A673 (cell line): ENCODE results near the gene EFCAB7. TPM values are rescaled to one million over a fixed set of nuclear protein-coding genes. Genes with fewer than 3 reads are reported as not detected.

Experiments
- BruUV-seq: library from RNA; stranded (reverse); fragments of 400-500 nt; replicated peaks from 2 replicates; lab custom pipeline; 2021; lab: Mats Ljungman, UMichigan
- CTCF ChIA-PET: fragments of 300-600 bp; sonication (Branson Sonifier 250); formaldehyde crosslinking; loops from one replicate; lab custom pipeline; 2022; ENCODE audit warnings: antibody characterized with exemption; lab: Charles Lee
- POLR2A ChIA-PET: fragments of 300-600 bp; sonication (Branson Sonifier 250); formaldehyde crosslinking; loops from one replicate; lab custom pipeline; 2022; ENCODE audit warnings: antibody characterized with exemption; ENCODE audit not compliant: low non-redundant PET; lab: Charles Lee
- DNase-seq: peaks from one replicate; pipeline ENCODE4 v3.0.0-alpha.2; 2015; ENCODE audit warnings: low spot score
- H3K27ac ChIP-seq: fragments of 200-600 bp; sonication (generic); 2 replicates; pipeline ENCODE4 v1.5.1; 2016; ENCODE audit warnings: mixed run types, low read depth, mild to moderate bottlenecking, mixed read lengths, antibody characterized with exemption, low read length; ENCODE audit not compliant: poor library complexity, severe bottlenecking
- H3K27me3 ChIP-seq: fragments of 200-600 bp; sonication (generic); replicated peaks from 2 replicates; pipeline ENCODE4 v1.6.1; 2017; ENCODE audit warnings: mixed run types, low read depth, mild to moderate bottlenecking, mixed read lengths, antibody characterized with exemption, low read length; ENCODE audit not compliant: insufficient read depth, poor library complexity
- H3K36me3 ChIP-seq: fragments of 200-600 bp; sonication (generic); 2 replicates; pipeline ENCODE4 v1.6.1; 2016; ENCODE audit warnings: mixed run types, mild to moderate bottlenecking, mixed read lengths, antibody characterized with exemption, low read length; ENCODE audit not compliant: insufficient read depth, poor library complexity, severe bottlenecking
- H3K4me1 ChIP-seq: fragments of 200-600 bp; sonication (generic); 2 replicates; pipeline ENCODE4 v1.6.1; 2017; ENCODE audit warnings: mixed run types, mild to moderate bottlenecking, mixed read lengths, antibody characterized with exemption, low read length; ENCODE audit not compliant: insufficient read depth, poor library complexity, severe bottlenecking
- H3K4me3 ChIP-seq: fragments of 200-600 bp; sonication (generic); 2 replicates; pipeline ENCODE4 v1.5.1; 2016; ENCODE audit warnings: low read depth, mixed run types, mild to moderate bottlenecking, mixed read lengths, low read length; ENCODE audit not compliant: poor library complexity, severe bottlenecking
- H3K9me3 ChIP-seq: fragments of 200-600 bp; sonication (generic); 2 replicates; pipeline ENCODE4 v1.6.1; 2016; ENCODE audit warnings: mixed run types, low read depth, mild to moderate bottlenecking, mixed read lengths, antibody characterized with exemption, low read length; ENCODE audit not compliant: poor library complexity, severe bottlenecking
- CTCF ChIP-seq: fragments of 300-800, 200-600 bp; sonication (generic); conservative IDR thresholded peaks from 2 replicates; pipeline ENCODE4 v1.5.1; 2017; ENCODE audit warnings: low read depth, mild to moderate bottlenecking, antibody characterized with exemption, low read length, moderate library complexity, mixed read lengths
- EZH2 ChIP-seq: fragments of 200-600 bp; sonication (generic); IDR thresholded peaks from 2 replicates; pipeline ENCODE4 v1.6.1; 2017; ENCODE audit warnings: borderline replicate concordance, low read depth, mild to moderate bottlenecking, mixed read lengths, antibody characterized with exemption, low read length; ENCODE audit not compliant: poor library complexity, severe bottlenecking
- intact Hi-C: fragments of 100-400 bp; cut with micrococcal nuclease; formaldehyde crosslinking; loops from one replicate; pipeline ENCODE4 v1.10.0; 2022; ENCODE audit not compliant: unreplicated experiment
- total RNA-seq: library from RNA; stranded (reverse); gene quantifications from 2 replicates; pipeline ENCODE4 v1.2.3, GENCODE V29; 2021

The EFCAB7 gene
- total RNA-seq, 1 experiment from 2014 or later: 21.6 TPM

- intact Hi-C loops: loop anchor here (10.0 kb wide), 1 partner anchor 143 kb away; no protein-coding TSS in a partner anchor
- Histone ChIP-seq H3K9me3 (no peaks in the 10 kb centered on the region), H3K36me3 (no peaks in the 10 kb centered on the region), H3K4me1 (no peaks in the 10 kb centered on the region), H3K4me3 (no peak overlapping the region), H3K27ac (no peak overlapping the region), H3K27me3 (no peaks in the 10 kb centered on the region)
- no TSS peak for BruUV-seq
- TF ChIP-seq CTCF (no peak), EZH2 (no peak)
- ChIA-PET CTCF (no interaction called here), POLR2A (no interaction called here)
- DNase-seq: no peak
Measured at GRCh38 chr1:63621698-63622097, 98.4 kb downstream of the EFCAB7 start.

Other genes with a start within 250 kb of the EFCAB7 start
- 4.5 and 4.7 TPM in 2 replicates for gene FOXD3, start 201.0 kb upstream of the EFCAB7 start, total RNA-seq
- 33.0 and 33.4 TPM in 2 replicates for gene ALG6, start 155.9 kb upstream of the EFCAB7 start, total RNA-seq
- gene ITGB3BP, start 300 bp upstream of the EFCAB7 start, total RNA-seq: 70.7 and 75.0 TPM in 2 replicates
- gene PGM1, start 69.9 kb downstream of the EFCAB7 start, total RNA-seq: 10.7 and 12.1 TPM in 2 replicates